Common myeloid progenitor, CD34-positive (primary cell): ENCODE results near the gene PLCH1.

ENCODE experiments used
- CTCF ChIA-PET: fragments of 350-600 bp; sonication (Branson Sonifier 250); formaldehyde crosslinking; loops from one replicate; lab custom pipeline; 2021; ENCODE audit warnings: antibody characterized with exemption; lab: Charles Lee
- POLR2A ChIA-PET: fragments of 350-600 bp; sonication (Branson Sonifier 250); formaldehyde crosslinking; loops from one replicate; lab custom pipeline; 2021; ENCODE audit warnings: antibody characterized with exemption; lab: Charles Lee
- DNase-seq, 3 donors: peaks; one replicate each; pipeline versions ENCODE4 v3.0.0 to v3.0.0-alpha.2; 2013
- H3K27ac ChIP-seq, 2 experiments: 1 replicate in 1 of 2; 2 replicates in 1 of 2; pipeline ENCODE4 v1.7.0; 2013; ENCODE audit warnings: inconsistent platforms in 2 of 2, low read length in 2 of 2, mild to moderate bottlenecking in 2 of 2, low read depth in 1 of 2, moderate library complexity in 1 of 2; ENCODE audit not compliant: severe bottlenecking in 2 of 2, insufficient read depth in 1 of 2, poor library complexity in 1 of 2
- H3K27me3 ChIP-seq, 5 experiments: replicated peaks in 2 of 5; 1 replicate in 3 of 5; 2 replicates in 2 of 5; pipeline versions ENCODE4 v1.6.1 to v1.7.0; 2013; ENCODE audit warnings: low read length in 4 of 5, mild to moderate bottlenecking in 2 of 5, moderate library complexity in 2 of 5, inconsistent platforms in 1 of 5; ENCODE audit not compliant: insufficient read depth in 5 of 5, control insufficient read depth in 4 of 5
- H3K36me3 ChIP-seq, 4 experiments: 1 replicate in 2 of 4; 2 replicates in 2 of 4; pipeline versions ENCODE4 v1.6.1 to v1.7.0; 2013; ENCODE audit warnings: low read length in 3 of 4, control low read depth in 1 of 4, mild to moderate bottlenecking in 1 of 4; ENCODE audit not compliant: control insufficient read depth in 4 of 4, insufficient read depth in 4 of 4
- H3K4me1 ChIP-seq, 4 experiments: 1 replicate in 3 of 4; 2 replicates in 1 of 4; pipeline versions ENCODE4 v1.6.1 to v1.7.1; 2013; ENCODE audit warnings: low read length in 3 of 4, mild to moderate bottlenecking in 3 of 4, control low read depth in 1 of 4, inconsistent platforms in 1 of 4, moderate library complexity in 1 of 4; ENCODE audit not compliant: control insufficient read depth in 4 of 4, insufficient read depth in 4 of 4; ENCODE audit errors: control extremely low read depth in 1 of 4
- H3K4me3 ChIP-seq, 7 experiments: 1 replicate in 4 of 7; 2 replicates in 3 of 7; pipeline versions ENCODE4 v1.5.1 to v1.7.0; 2013; ENCODE audit warnings: mild to moderate bottlenecking in 7 of 7, low read length in 6 of 7, moderate library complexity in 6 of 7, inconsistent platforms in 2 of 7, low read depth in 2 of 7, control low read depth in 1 of 7; ENCODE audit not compliant: insufficient read depth in 4 of 7, control insufficient read depth in 1 of 7; ENCODE audit errors: extremely low read depth in 1 of 7
- H3K9me3 ChIP-seq, 5 experiments: 1 replicate in 4 of 5; 2 replicates in 1 of 5; pipeline versions ENCODE4 v1.6.1 to v1.7.1; 2013; ENCODE audit warnings: low read length in 4 of 5, mild to moderate bottlenecking in 2 of 5, inconsistent platforms in 1 of 5, low read depth in 1 of 5, moderate library complexity in 1 of 5; ENCODE audit not compliant: control insufficient read depth in 4 of 5, insufficient read depth in 2 of 5; ENCODE audit errors: control extremely low read depth in 1 of 5
- WGBS: methylation state at CpG from one replicate; pipeline ENCODE4 v1.1.5; 2013; ENCODE audit not compliant: insufficient coverage; 5-methylcytosine and 5-hydroxymethylcytosine counted together

Gene PLCH1

DNA sequence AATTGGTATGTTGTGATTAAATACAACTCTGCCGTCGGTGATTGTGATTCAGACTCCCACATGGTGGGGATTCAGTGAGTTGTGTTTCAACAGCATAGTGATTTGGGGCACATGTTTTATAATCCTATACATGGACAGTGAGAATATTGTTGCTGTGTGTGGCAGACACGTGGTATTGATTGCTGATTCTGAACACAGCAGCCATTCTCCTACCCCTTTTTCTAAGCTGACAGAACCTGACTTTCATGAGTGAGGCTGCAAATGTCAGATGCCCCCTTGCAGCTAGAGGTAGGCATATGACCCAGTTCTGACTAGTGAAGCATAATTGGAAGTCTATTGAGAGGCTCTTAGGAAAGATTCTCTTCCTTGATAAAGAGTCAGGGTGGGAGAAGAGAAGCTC, 296.3 kb downstream of the PLCH1 start:
- ChIA-PET CTCF (no interaction called here), POLR2A (no interaction called here)
- WGBS = 100% methylated on average over 1 of the region's 3 CpGs

GRCh38 chr3:155446366-155446765, 298.5 kb downstream of the PLCH1 start:
- WGBS = no CpG with 5 or more reads among the region's 2 CpGs
- Histone ChIP-seq H3K9me3 (no peaks in the 10 kb centered on the region), H3K27ac (no peak overlapping the region), H3K4me3 (no peak overlapping the region), H3K27me3 (no peaks in the 10 kb centered on the region), H3K36me3 (no peaks in the 10 kb centered on the region), H3K4me1 (no peaks in the 10 kb centered on the region)
- CTCF ChIA-PET = interaction anchor here (0.9 to 1.1 kb wide), 2 partner anchors 18 to 256 kb away, joined by 3 read pairs; no protein-coding TSS in a partner anchor
- POLR2A ChIA-PET = no interaction called here
- no peak for DNase-seq

More for the DNA sequence above, 296.3 kb downstream of the PLCH1 start:
- Histone ChIP-seq H3K27ac (no peak overlapping the region), H3K9me3 (no peaks in the 10 kb centered on the region), H3K36me3 (no peaks in the 10 kb centered on the region), H3K27me3 (no peaks in the 10 kb centered on the region), H3K4me3 (no peak overlapping the region), H3K4me1 (no peaks in the 10 kb centered on the region)
- DNase-seq = no peak

GRCh38 chr3:155444771-155445170, 300.1 kb downstream of the PLCH1 start:
- Histone ChIP-seq H3K27me3 (no peaks in the 10 kb centered on the region), H3K36me3 (no peaks in the 10 kb centered on the region), H3K9me3 (no peaks in the 10 kb centered on the region), H3K4me1 (no peaks in the 10 kb centered on the region), H3K4me3 (no peak overlapping the region), H3K27ac (no peak overlapping the region)
- 100% methylated on average over 4 of the region's 4 CpGs for WGBS
- ChIA-PET CTCF (no interaction called here), POLR2A (no interaction called here)
- no peak for DNase-seq

DNA sequence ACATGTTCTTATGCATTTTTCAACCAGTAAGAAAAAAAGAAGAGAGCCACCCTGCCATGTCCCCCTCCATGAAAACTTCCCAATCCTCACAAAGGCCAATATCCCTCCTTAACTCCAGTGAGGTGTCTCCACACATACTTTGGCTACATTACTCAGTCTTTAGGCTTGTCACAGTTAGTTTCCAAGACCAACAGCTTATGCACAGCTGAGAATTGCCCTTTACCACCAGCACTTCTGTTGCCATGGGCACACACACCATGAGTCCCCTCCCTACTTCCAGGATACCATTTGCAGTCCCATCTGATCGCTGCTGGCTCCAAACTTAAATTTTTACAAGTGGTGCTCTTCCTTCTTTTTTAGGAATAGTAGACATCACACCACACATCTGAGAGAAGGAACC, 301.1 kb downstream of the PLCH1 start:
- Histone ChIP-seq H3K9me3 (no peaks in the 10 kb centered on the region), H3K27me3 (no peaks in the 10 kb centered on the region), H3K4me3 (no peak overlapping the region), H3K27ac (no peak overlapping the region), H3K4me1 (no peaks in the 10 kb centered on the region), H3K36me3 (no peaks in the 10 kb centered on the region)
- ChIA-PET CTCF (no interaction called here), POLR2A (no interaction called here)
- DNase-seq = no peak
- 100% methylated on average over 1 of the region's 1 CpG for WGBS

GRCh38 chr3:155442072-155442471, 302.8 kb downstream of the PLCH1 start:
- WGBS = 100% methylated on average over 1 of the region's 5 CpGs
- H3K27me3 ChIP-seq = no peaks in the 10 kb centered on the region
- no peak overlapping the region for H3K4me3 ChIP-seq
- no peaks in the 10 kb centered on the region for H3K9me3 ChIP-seq
- H3K36me3 ChIP-seq = no peaks in the 10 kb centered on the region
- DNase-seq = no peak
- no peak overlapping the region for H3K27ac ChIP-seq
- CTCF ChIA-PET = no interaction called here
- no peaks in the 10 kb centered on the region for H3K4me1 ChIP-seq
- POLR2A ChIA-PET = interaction anchor here (0.6 kb wide), 1 partner anchor 655 kb away, joined by 3 read pairs; no protein-coding TSS in a partner anchor

- CTCF ChIA-PET = no interaction called here
- WGBS = no CpG with 5 or more reads among the region's 1 CpG
Measured at GRCh38 chr3:155441506-155441905, 303.4 kb downstream of the PLCH1 start.

GRCh38 chr3:155441026-155441425, 303.8 kb downstream of the PLCH1 start:
- Histone ChIP-seq H3K4me1 (no peaks in the 10 kb centered on the region), H3K27me3 (no peaks in the 10 kb centered on the region), H3K36me3 (no peaks in the 10 kb centered on the region), H3K9me3 (no peaks in the 10 kb centered on the region), H3K27ac (no peak overlapping the region), H3K4me3 (no peak overlapping the region)
- ChIA-PET CTCF (no interaction called here), POLR2A (no interaction called here)
- DNase-seq = no peak
- WGBS = no CpG with 5 or more reads among the region's 2 CpGs

More at GRCh38 chr3:155441506-155441905, 303.4 kb downstream of the PLCH1 start:
- Histone ChIP-seq H3K4me3 (no peak overlapping the region), H3K9me3 (no peaks in the 10 kb centered on the region), H3K27me3 (no peaks in the 10 kb centered on the region), H3K27ac (no peak overlapping the region), H3K4me1 (no peaks in the 10 kb centered on the region), H3K36me3 (no peaks in the 10 kb centered on the region)
- POLR2A ChIA-PET = no interaction called here
- no peak for DNase-seq
